GM23248 (cell line): ENCODE measurements around the gene RTEL1. TPM values are rescaled to one million over a fixed set of nuclear protein-coding genes. Genes with fewer than 3 reads are reported as not detected.
"Not testable (repeated sequence)": the region's sequence is repeated elsewhere in the genome, so short reads cannot be mapped to it uniquely, and the experiment has no call there.

Experiments used
- DNase-seq: peaks from one replicate; pipeline ENCODE4 v3.0.0-alpha.2; 2015
- H2AFZ ChIP-seq: fragments of 200-600 bp; sonication (generic); 2 replicates; pipeline ENCODE4 v1.6.1; 2016; ENCODE audit warnings: antibody characterized with exemption
- H3F3A ChIP-seq: fragments of 200-600 bp; sonication (generic); 2 replicates; pipeline ENCODE4 v1.6.1; 2016; ENCODE audit warnings: mild to moderate bottlenecking, antibody characterized with exemption, mixed run types; ENCODE audit not compliant: insufficient read depth
- H3K27ac ChIP-seq: fragments of 200-600 bp; sonication (generic); 2 replicates; pipeline ENCODE4 v1.5.1; 2016; ENCODE audit warnings: mild to moderate bottlenecking
- H3K27me3 ChIP-seq: fragments of 200-600 bp; sonication (generic); replicated peaks from 2 replicates; pipeline ENCODE4 v1.6.1; 2016; ENCODE audit warnings: mild to moderate bottlenecking; ENCODE audit not compliant: insufficient read depth
- H3K36me3 ChIP-seq: fragments of 200-600 bp; sonication (generic); 2 replicates; pipeline ENCODE4 v1.6.1; 2016; ENCODE audit warnings: low read depth, mild to moderate bottlenecking
- H3K4me1 ChIP-seq: fragments of 200-600 bp; sonication (generic); 2 replicates; pipeline ENCODE4 v1.6.1; 2016; ENCODE audit warnings: mild to moderate bottlenecking; ENCODE audit not compliant: insufficient read depth
- H3K4me2 ChIP-seq: fragments of 200-600 bp; sonication (generic); one replicate; pipeline ENCODE4 v1.6.1; 2016; ENCODE audit warnings: mild to moderate bottlenecking; ENCODE audit not compliant: unreplicated experiment
- H3K4me3 ChIP-seq: fragments of 200-600 bp; sonication (generic); 2 replicates; pipeline ENCODE4 v1.5.1; 2016; ENCODE audit warnings: mild to moderate bottlenecking
- H3K79me2 ChIP-seq: fragments of 200-600 bp; sonication (generic); 2 replicates; pipeline ENCODE4 v1.6.1; 2016; ENCODE audit warnings: mild to moderate bottlenecking; ENCODE audit not compliant: insufficient read depth
- H3K9ac ChIP-seq: fragments of 200-600 bp; sonication (generic); 2 replicates; pipeline ENCODE4 v1.6.1; 2016; ENCODE audit warnings: mild to moderate bottlenecking
- H3K9me2 ChIP-seq: fragments of 200-600 bp; sonication (generic); 2 replicates; pipeline ENCODE4 v1.6.1; 2016; ENCODE audit warnings: mixed run types, mild to moderate bottlenecking, moderate library complexity; ENCODE audit not compliant: insufficient read depth
- H3K9me3 ChIP-seq: fragments of 200-600 bp; sonication (generic); one replicate; pipeline ENCODE4 v1.6.1; 2017; ENCODE audit warnings: low read depth
- H4K20me1 ChIP-seq: fragments of 200-600 bp; sonication (generic); 2 replicates; pipeline ENCODE4 v1.6.0; 2016; ENCODE audit not compliant: insufficient read depth
- EZH2 ChIP-seq: fragments of 200-600 bp; sonication (generic); IDR thresholded peaks from 2 replicates; pipeline ENCODE4 v1.6.1; 2018; ENCODE audit warnings: antibody characterized with exemption, mild to moderate bottlenecking; ENCODE audit not compliant: insufficient read depth, poor library complexity, severe bottlenecking
- EZH2phosphoT487 ChIP-seq: fragments of 200-600 bp; sonication (generic); IDR thresholded peaks from 2 replicates; pipeline ENCODE4 v1.6.1; 2018; ENCODE audit warnings: antibody characterized with exemption, moderate library complexity, mild to moderate bottlenecking, low read depth; ENCODE audit not compliant: insufficient read depth
- WGBS, 2 experiments: methylation state at CpG; one replicate each; pipeline ENCODE4 v1.1.6; 2015 to 2017; ENCODE audit warnings: low lambda C conversion rate in 2 of 2, low coverage in 1 of 2; ENCODE audit errors: missing lambda C conversion rate in 2 of 2; 5-methylcytosine and 5-hydroxymethylcytosine counted together
- in situ Hi-C: fragments of 300-500 bp; cut with MboI; formaldehyde crosslinking; loops from 2 replicates; pipeline ENCODE4 v1.15.0; 2020
- polyA plus RNA-seq: library from polyadenylated mRNA; unstranded; fragments of >200 nt; fragmentation: Nextera tagmentation; extraction: Ambion mirVana; gene quantifications from 2 replicates; pipeline ENCODE4 v1.2.1, GENCODE V29; 2016
- total RNA-seq: library from RNA; depleted of rRNA; stranded (reverse); fragments of >200 nt; shearing (Covaris generic); gene quantifications from 2 replicates; pipeline ENCODE4 v1.2.3, GENCODE V29; 2014

RTEL1 gene
- total and polyA plus RNA-seq, 2 experiments from 2014 or later = 8.6 to 15.6 TPM

GRCh38 chr20:63712191-63712590, 54.1 kb downstream of the RTEL1 start:
- Histone ChIP-seq H3K4me1 (peaks cover 6% of the 10 kb centered on the region; the same call in 1 of the 2 replicates), H3K36me3 (peaks cover 46% of the 10 kb centered on the region), H3K9me2 (no peaks in the 10 kb centered on the region), H3F3A (no peaks in the 10 kb centered on the region), H3K79me2 (peaks cover 99% of the 10 kb centered on the region), H4K20me1 (no peaks in the 10 kb centered on the region), H3K9me3 (no peaks in the 10 kb centered on the region), H3K9ac (no peak overlapping the region), H3K4me3 (no peak overlapping the region), H3K27ac (no peak overlapping the region), H3K4me2 (no peak overlapping the region), H3K27me3 (no peaks in the 10 kb centered on the region), H2AFZ (no peak overlapping the region)
- 93 to 100% methylated on average over 1 of the region's 1 CpG for WGBS, 2 experiments
- TF ChIP-seq EZH2phosphoT487 (no peak), EZH2 (no peak)
- in situ Hi-C loops = no loop called here
- DNase-seq = no peak

GRCh38 chr20:63714858-63715257, 56.7 kb downstream of the RTEL1 start:
- in situ Hi-C loops = no loop called here
- Histone ChIP-seq H3K9me3 (no peaks in the 10 kb centered on the region), H3K4me1 (no peaks in the 10 kb centered on the region)

GRCh38 chr20:63718996-63719395, 60.9 kb downstream of the RTEL1 start:
- H3K9me2 ChIP-seq = no peaks in the 10 kb centered on the region
- H3F3A ChIP-seq = peaks cover 12% of the 10 kb centered on the region
- H3K36me3 ChIP-seq = peaks cover 33% of the 10 kb centered on the region
- DNase-seq = no peak
- H4K20me1 ChIP-seq = no peaks in the 10 kb centered on the region
- H3K9me3 ChIP-seq = no peaks in the 10 kb centered on the region
- no peak overlapping the region for H2AFZ ChIP-seq
- 100% methylated on average over 2 of the region's 2 CpGs for WGBS, 2 experiments
- H3K9ac ChIP-seq = no peak overlapping the region
- in situ Hi-C loops = no loop called here
- no peak for TF ChIP-seq EZH2
- no peak for TF ChIP-seq EZH2phosphoT487
- H3K4me2 ChIP-seq = no peak overlapping the region
- no peak overlapping the region for H3K4me3 ChIP-seq
- H3K27ac ChIP-seq = no peak overlapping the region
- H3K79me2 ChIP-seq = peaks cover 95% of the 10 kb centered on the region
- no peaks in the 10 kb centered on the region for H3K4me1 ChIP-seq
- H3K27me3 ChIP-seq = no peaks in the 10 kb centered on the region

More at GRCh38 chr20:63714858-63715257, 56.7 kb downstream of the RTEL1 start:
- no peaks in the 10 kb centered on the region for H3K9me2 ChIP-seq
- H3K27ac ChIP-seq = no peak overlapping the region
- peaks cover 100% of the 10 kb centered on the region for H3K79me2 ChIP-seq
- H3K9ac ChIP-seq = no peak overlapping the region
- H3K4me2 ChIP-seq = no peak overlapping the region
- no peaks in the 10 kb centered on the region for H4K20me1 ChIP-seq
- H3K27me3 ChIP-seq = no peaks in the 10 kb centered on the region
- 96 to 98% methylated on average over 5 of the region's 5 CpGs for WGBS, 2 experiments
- no peak overlapping the region for H2AFZ ChIP-seq
- peaks cover 63% of the 10 kb centered on the region for H3K36me3 ChIP-seq
- TF ChIP-seq EZH2phosphoT487 (no peak), EZH2 (no peak)
- no peak overlapping the region for H3K4me3 ChIP-seq
- peak; percentile 18 for DNase-seq
- H3F3A ChIP-seq = peaks cover 5% of the 10 kb centered on the region; the same call in 1 of the 2 replicates

DNA sequence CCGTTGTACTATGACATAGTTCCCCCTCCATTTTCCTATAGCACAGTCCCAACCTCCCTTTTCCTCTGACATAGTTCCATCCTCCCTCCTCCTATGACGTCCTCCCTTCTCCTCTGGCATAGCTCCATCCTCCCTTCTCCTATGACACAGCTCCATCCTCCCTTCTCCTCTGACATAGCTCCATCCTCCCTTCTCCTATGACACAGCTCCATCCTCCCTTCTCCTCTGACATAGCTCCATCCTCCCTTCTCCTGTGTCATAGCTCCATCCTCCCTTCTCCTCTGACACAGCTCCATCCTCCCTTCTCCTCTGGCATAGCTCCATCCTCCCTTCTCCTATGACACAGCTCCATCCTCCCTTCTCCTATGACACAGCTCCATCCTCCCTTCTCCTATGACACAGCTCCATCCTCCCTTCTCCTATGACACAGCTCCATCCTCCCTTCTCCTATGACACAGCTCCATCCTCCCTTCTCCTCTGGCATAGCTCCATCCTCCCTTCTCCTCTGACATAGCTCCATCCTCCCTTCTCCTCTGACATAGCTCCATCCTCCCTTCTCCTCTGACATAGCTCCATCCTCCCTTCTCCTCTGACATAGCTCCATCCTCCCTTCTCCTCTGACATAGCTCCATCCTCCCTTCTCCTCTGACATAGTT, 65.0 kb downstream of the RTEL1 start:
- H2AFZ ChIP-seq, H3K27me3 ChIP-seq, H3K27ac ChIP-seq, H3K4me1 ChIP-seq, in situ Hi-C loops, H3K4me3 ChIP-seq, H4K20me1 ChIP-seq, H3K9ac ChIP-seq, H3K4me2 ChIP-seq, H3K9me3 ChIP-seq, H3K9me2 ChIP-seq, DNase-seq: not testable (repeated sequence)
- Histone ChIP-seq H3K79me2 (peaks cover 95% of the 10 kb centered on the region), H3K36me3 (peaks cover 17% of the 10 kb centered on the region), H3F3A (peaks cover 12% of the 10 kb centered on the region)
- WGBS, 2 experiments = 57 to 71% methylated on average over 2 of the region's 2 CpGs

GRCh38 chr20:63730189-63730733, 72.1 kb downstream of the RTEL1 start:
- H3K4me2 ChIP-seq, H3F3A ChIP-seq, H3K27me3 ChIP-seq, H4K20me1 ChIP-seq, H3K4me1 ChIP-seq, H3K27ac ChIP-seq, H3K9ac ChIP-seq, H2AFZ ChIP-seq, H3K4me3 ChIP-seq, DNase-seq, H3K9me3 ChIP-seq, H3K36me3 ChIP-seq, H3K9me2 ChIP-seq, in situ Hi-C loops: not testable (repeated sequence)
- WGBS, 2 experiments = 95 to 96% methylated on average over 17 to 18 of the region's 18 CpGs
- peaks cover 67% of the 10 kb centered on the region for H3K79me2 ChIP-seq
